ENCODE data around the gene CD226.

DNA sequence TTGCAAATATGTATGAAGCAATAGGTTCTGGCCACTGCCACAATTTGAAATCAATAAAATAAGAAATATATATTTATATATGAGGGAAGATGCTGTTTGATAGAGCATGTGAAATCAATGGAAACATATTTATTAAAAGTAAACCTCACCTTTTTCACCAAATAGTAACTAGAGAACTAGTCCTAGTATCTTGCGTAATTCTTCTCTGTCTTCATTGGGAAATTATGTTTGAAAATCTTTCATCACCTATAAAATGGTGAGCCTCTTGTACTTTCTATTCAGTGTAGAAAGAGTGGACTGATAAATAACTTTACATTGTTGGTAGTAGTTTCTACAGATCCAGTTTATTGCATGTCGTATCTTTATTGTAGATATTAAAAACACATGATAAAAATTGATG, 103.0 kb downstream of the CD226 start:
- TF ChIP-seq MXD4 (CRISPR knock-in tag; IDR thresholded peaks at IDR 0.05) (no peak), RAD21 (CRISPR knock-in tag; IDR thresholded peaks at IDR 0.05) (no peak), ZC3H4 (CRISPR knock-in tag; IDR thresholded peaks at IDR 0.05; ENCODE audit: borderline replicate concordance) (no peak), MED1 (CRISPR knock-in tag; IDR thresholded peaks at IDR 0.05) (no peak), FOXJ3 (CRISPR knock-in tag; IDR thresholded peaks at IDR 0.05; ENCODE audit: borderline replicate concordance) (no peak), MTA1 (CRISPR knock-in tag; IDR thresholded peaks at IDR 0.05; ENCODE audit: borderline replicate concordance) (no peak), ZNF790 (CRISPR knock-in tag; IDR thresholded peaks at IDR 0.05; ENCODE audit: borderline replicate concordance) (no peak), NR2C2 (CRISPR knock-in tag; IDR thresholded peaks at IDR 0.05; ENCODE audit: borderline replicate concordance) (no peak), ZNF619 (CRISPR knock-in tag; IDR thresholded peaks at IDR 0.05) (no peak), CCAR2 (optimal IDR thresholded peaks at IDR 0.05; ENCODE audit: low read depth, low read length) (no peak), SMARCE1 (IDR thresholded peaks at IDR 0.05; ENCODE audit: borderline replicate concordance) (no peak), POLR2A (IDR thresholded peaks at IDR 0.05; ENCODE audit: insufficient read depth in 1 of 2, low read depth in 2 of 2, low read length in 2 of 2) (no peak)
- TF ChIP-seq, protein P1, sequence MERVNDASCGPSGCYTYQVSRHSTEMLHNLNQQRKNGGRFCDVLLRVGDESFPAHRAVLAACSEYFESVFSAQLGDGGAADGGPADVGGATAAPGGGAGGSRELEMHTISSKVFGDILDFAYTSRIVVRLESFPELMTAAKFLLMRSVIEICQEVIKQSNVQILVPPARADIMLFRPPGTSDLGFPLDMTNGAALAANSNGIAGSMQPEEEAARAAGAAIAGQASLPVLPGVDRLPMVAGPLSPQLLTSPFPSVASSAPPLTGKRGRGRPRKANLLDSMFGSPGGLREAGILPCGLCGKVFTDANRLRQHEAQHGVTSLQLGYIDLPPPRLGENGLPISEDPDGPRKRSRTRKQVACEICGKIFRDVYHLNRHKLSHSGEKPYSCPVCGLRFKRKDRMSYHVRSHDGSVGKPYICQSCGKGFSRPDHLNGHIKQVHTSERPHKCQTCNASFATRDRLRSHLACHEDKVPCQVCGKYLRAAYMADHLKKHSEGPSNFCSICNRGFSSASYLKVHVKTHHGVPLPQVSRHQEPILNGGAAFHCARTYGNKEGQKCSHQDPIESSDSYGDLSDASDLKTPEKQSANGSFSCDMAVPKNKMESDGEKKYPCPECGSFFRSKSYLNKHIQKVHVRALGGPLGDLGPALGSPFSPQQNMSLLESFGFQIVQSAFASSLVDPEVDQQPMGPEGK (CRISPR knock-in tag; IDR thresholded peaks at IDR 0.05) = no peak
- TF ChIP-seq, protein P2, sequence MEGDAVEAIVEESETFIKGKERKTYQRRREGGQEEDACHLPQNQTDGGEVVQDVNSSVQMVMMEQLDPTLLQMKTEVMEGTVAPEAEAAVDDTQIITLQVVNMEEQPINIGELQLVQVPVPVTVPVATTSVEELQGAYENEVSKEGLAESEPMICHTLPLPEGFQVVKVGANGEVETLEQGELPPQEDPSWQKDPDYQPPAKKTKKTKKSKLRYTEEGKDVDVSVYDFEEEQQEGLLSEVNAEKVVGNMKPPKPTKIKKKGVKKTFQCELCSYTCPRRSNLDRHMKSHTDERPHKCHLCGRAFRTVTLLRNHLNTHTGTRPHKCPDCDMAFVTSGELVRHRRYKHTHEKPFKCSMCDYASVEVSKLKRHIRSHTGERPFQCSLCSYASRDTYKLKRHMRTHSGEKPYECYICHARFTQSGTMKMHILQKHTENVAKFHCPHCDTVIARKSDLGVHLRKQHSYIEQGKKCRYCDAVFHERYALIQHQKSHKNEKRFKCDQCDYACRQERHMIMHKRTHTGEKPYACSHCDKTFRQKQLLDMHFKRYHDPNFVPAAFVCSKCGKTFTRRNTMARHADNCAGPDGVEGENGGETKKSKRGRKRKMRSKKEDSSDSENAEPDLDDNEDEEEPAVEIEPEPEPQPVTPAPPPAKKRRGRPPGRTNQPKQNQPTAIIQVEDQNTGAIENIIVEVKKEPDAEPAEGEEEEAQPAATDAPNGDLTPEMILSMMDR (CRISPR knock-in tag; IDR thresholded peaks at IDR 0.05) = no peak
